CD4-positive, alpha-beta T cell treated with Interleukin-4 for 1 hour (primary cell): ENCODE data around the gene RPS6KA5.
A peak's percentile ranks its signal among the peaks of the same experiment; 100 is the strongest.

Experiments used
- DNase-seq, 2 donors: peaks; one replicate each; pipeline ENCODE4 v3.0.0-alpha.2; 2020 to 2022

RPS6KA5 gene

DNA sequence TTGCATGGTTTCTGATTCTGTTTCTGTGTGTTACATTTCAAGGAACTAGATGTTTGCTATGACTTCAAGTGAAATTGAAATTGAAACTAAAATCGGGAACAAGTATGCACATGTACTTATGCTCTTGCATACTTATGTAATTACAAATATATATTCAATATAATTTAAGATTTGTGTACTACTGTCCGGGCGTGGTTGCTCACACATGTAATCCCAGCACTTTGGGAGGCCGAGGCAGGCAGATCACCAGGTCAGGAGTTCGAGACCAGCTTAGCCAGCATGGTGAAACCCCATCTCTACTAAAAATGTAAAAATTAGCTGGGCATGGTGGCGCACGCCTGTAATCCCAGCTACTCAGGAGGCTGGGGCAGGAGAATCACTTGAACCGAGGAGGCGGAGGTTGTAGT is 37.8 kb downstream of the RPS6KA5 start:
- DNase-seq = peak; percentile 22 to 74

GRCh38 chr14:91021991-91022621 is 38.3 kb downstream of the RPS6KA5 start:
- no peak for DNase-seq

GRCh38 chr14:91021115-91021514 is 39.3 kb downstream of the RPS6KA5 start:
- DNase-seq = no peak

GRCh38 chr14:91019673-91020072 is 40.8 kb downstream of the RPS6KA5 start:
- no peak for DNase-seq

GRCh38 chr14:91018481-91018880 is 42.0 kb downstream of the RPS6KA5 start:
- no peak for DNase-seq

GRCh38 chr14:91016800-91017410 is 43.5 kb downstream of the RPS6KA5 start:
- no peak for DNase-seq

DNA sequence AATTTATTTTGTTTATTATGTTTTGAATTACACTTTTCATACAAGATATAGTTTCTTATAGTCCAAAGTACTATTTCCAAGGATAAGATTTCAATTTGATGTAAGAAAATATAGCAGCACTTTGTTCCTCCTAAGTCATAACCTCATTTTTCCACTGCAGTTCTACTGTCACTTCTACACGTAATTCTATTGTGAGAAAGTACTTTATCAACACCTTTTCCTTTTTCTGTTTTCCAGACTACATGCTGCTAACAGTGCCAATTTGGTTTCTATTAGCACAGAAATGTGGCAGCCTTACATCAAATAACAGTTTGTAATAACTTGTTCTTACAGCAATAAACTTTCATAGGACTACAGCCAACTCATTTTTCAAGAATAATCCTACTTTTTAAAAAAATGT is 45.0 kb downstream of the RPS6KA5 start:
- DNase-seq = no peak

GRCh38 chr14:91012045-91012444 is 48.4 kb downstream of the RPS6KA5 start:
- no peak for DNase-seq

GRCh38 chr14:91010153-91010533 is 50.3 kb downstream of the RPS6KA5 start:
- DNase-seq = no peak

DNA sequence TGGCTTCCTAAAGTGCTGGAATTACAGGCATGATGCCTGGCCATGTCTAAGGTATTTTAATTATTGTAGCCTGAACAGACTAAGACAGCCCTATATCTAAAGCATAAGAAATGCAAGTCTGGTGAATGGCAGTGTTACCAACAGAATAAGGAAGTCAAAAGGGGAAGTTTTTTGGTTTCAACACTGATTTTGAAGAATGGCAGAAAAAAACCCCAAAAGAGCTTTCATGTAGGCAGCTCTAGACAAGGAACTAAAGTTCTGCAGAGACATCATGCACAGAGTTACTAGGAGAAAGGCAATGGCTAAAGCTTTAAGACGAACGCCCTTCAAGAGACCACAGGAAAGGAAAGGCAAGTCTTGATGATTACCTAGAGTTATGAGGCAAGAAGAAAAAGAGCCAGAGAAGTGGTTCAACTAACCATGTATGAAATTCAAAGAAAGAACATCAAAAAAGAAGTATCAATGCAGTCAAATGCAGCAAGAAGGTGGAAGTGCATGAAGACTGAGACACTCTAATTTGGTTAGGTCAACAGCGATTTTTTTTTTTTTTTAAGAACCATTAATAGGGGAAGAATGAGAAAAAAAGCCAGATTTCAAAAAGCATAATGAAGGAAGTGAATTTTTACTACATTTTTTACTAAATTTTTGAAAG is 50.8 kb downstream of the RPS6KA5 start:
- peak; percentile 24 to 38 for DNase-seq

DNA sequence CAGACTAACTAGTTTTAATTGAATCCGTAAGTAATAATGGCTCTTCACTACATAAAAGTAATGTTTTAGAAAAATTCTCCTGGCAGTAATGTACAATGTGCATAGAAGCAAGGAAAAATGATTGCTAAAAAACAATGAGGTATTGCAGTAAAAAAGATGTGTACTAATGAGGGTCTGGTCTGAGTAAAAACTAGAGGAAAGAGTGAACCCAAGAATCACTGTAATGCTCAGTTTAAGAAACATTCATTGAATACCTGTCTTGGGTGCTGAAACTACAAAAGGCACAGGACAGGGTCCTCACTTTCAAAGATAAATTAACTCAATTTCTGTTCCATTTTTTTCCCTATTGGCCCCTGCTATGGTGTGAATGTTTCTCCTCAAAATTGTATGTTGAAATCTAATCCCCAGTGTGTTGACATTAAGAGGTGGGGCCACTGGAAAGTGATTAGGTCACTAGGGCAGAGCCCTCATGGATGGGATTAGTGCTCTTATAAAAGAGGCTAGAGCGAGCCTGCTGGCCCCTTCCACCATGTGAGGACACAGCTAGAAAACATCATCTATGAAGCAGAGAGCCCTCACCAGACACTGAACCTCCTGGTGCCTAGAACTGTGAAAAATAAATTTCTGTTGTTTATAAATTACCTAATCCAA is 51.6 kb downstream of the RPS6KA5 start:
- peak in 1 of 2 donors; percentile 22 for DNase-seq

GRCh38 chr14:91005716-91006115 is 54.7 kb downstream of the RPS6KA5 start:
- DNase-seq = no peak

- DNase-seq = no peak
These were observed 55.5 kb downstream of the RPS6KA5 start for GRCh38 chr14:91004987-91005386.

DNA sequence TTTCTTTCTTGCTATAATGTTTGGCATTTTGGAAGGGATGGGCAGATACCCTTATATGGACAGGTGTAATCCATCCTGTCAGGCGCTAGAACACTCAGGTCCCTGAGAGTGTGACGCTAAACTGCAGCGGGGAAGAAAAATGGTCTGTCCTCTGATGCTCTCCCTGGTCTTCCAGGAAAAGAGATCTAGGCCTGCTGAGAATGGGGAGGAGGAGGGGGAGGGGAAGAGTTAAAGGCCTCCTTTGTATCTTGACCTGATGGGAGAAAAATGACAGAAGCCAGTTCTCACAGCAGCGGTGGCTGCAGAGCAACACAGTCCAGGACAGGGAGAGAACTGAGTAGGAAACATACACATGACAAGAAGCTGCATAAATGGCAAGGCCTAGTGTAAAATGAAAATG is 61.1 kb downstream of the RPS6KA5 start:
- no peak for DNase-seq

GRCh38 chr14:90996967-90997366 is 63.5 kb downstream of the RPS6KA5 start:
- no peak for DNase-seq

DNA sequence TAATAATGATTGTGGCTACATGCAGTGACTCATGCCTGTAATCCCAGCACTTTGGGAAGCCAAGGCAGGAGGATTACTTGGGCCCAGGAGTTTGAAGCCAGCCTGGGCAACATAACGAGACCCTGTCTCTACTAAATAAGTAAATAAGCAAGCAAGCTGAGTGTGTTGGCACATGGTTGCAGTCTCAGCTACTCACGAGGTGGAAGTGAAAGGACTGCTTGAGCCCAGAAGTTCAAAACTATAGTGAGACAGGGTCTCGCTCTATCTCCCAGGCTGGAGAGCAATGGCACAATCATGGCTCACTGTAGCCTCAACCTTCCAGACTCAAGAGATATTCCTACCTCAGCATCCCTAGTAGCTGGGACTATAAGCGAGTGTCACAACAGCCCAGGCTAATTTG is 64.7 kb downstream of the RPS6KA5 start:
- no peak for DNase-seq

DNA sequence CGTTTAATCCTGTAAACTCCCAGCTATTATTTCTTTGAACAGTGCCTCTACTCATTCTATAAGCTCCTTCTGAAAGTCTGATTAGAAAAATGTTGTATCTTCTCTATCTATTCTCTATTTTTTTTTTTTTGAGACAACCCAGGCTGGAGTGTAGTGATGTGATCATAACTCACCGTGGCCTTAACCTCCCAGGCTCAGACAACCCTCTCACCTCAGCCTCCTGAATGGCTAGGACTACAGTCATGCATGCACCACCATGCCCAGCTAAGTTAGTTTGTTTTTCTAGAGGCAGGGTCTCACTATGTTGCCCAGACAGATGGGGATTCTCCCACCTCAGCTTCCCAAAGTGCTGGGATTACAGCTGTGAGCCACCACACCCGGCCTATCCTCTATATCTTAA is 66.6 kb downstream of the RPS6KA5 start:
- no peak for DNase-seq

GRCh38 chr14:90991690-90992443 is 68.6 kb downstream of the RPS6KA5 start:
- DNase-seq = no peak

DNA sequence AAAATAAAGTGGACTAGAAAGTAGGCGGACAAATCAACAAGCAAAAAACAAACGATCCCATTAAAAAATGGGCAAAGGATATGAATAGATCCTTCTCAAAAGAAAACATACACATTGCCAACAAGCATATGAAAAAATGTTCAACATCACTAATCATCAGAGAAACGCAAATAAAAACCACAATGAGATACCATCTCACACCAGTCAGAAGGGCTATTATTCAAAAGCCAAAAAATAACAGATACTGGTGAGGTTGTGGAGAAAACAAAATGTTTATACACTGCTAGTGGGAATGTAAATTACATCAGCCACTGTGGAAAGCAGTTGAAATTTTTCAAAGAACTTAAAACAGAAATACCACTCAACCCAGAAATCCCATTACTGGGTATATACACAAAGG is 70.3 kb downstream of the RPS6KA5 start:
- DNase-seq = no peak

- no peak for DNase-seq
These were observed 73.3 kb downstream of the RPS6KA5 start for GRCh38 chr14:90987140-90987539.

GRCh38 chr14:90986510-90986909 is 73.9 kb downstream of the RPS6KA5 start:
- no peak for DNase-seq

- DNase-seq = no peak
These were observed 74.7 kb downstream of the RPS6KA5 start for GRCh38 chr14:90985601-90986242.

GRCh38 chr14:90983560-90983959 is 76.9 kb downstream of the RPS6KA5 start:
- no peak for DNase-seq
